GM19468 (cell line): Measurements from ENCODE around the gene RFXANK.
"Not testable (repeated sequence)": the region's sequence is repeated elsewhere in the genome, so short reads cannot be mapped to it uniquely, and the experiment has no call there.

Experiments used
- ATAC-seq: cut with Tn5 transposase; IDR thresholded peaks from one replicate; pipeline ENCODE4 v1.9.1; 2021; ENCODE audit warnings: mild to moderate bottlenecking, moderate library complexity, moderate number of reproducible peaks; ENCODE audit not compliant: unreplicated experiment; ENCODE audit errors: extremely low read depth

RFXANK gene

GRCh38 chr19:19169236-19170052 is 22.6 kb upstream of the RFXANK start:
- ATAC-seq: no peak

DNA sequence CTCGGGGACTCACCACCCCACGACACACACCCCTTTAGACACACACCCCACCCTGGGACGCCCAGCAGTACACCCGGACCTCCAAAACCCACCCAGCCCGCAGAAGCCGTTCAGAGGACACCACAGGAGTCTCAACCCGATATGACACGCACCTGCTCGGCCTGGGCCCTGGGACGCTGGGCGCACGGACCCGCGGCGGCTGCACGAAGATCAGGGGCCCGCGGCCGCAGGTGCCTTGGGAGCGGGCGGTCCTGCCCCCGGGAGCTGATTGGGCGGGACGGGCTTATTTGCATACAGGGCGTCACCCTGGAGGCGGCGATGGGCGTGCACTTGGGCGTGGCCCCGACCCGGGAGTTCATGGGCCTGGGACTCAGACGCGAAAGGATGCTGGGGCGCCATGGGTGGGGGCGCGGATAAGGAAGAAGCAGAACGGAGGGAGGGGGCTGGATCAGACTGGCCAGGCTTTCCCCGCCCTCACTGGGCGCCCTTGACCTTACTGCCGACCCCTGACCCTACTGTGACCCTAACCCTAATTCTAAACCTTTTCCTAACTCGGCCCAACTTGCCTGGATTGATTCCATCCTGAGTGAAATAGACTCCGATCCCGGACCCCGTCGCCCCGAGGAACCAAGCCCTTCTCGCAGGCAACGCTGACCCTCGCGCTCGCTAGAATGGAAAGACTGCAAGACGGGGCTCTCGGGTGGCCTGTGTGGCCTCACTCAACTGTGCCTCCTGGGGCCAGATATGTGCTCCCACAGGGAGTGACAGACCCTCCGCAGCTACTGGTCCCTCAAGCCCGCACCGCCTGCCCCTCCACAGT is 21.8 kb upstream of the RFXANK start, which contains the start of gene MEF2B:
Gene MEF2B, minus strand, starts transcription at position 211 of the 820 bp plus-strand sequence. CDS start 19,528 bp downstream, outside the sequence.
- peak; percentile 74 for ATAC-seq

DNA sequence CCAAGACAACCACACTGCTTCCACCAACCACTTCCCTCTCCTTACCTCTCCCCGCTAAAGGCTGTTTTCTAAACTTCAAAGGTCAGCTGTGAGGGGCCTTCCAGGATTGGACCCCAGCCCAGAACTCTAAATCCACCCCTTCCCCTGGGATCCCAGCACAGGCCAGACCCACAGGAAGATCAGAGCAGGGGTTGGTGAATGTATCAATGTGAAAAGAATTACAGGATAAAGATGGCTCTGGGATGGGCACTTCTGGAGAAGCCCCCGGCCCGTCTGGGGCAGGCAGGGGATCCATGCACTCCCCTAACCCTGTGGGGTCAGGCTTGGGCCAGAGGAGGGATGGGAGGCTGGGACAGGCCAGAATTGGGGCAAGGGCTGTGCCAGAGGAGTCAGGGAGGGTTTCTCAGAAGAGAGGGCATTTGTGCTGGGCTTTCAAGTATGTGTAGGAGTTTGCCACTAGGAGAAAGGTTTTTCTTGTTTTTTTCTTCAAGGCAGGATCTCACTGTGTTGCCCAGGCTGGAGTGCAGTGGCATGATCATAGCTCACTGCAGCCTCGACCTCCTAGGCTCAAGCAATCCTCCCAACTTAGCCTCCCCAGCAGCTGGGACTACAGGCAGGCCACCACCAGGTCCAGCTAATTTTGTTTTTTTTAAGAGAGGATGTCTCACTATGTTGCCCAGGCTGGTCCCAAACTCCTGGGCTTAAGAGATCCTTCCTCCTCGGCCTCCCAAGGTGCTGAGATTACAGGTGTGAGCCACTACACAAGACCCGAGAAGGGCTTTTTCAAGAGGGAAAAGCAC is 21.0 kb upstream of the RFXANK start:
- ATAC-seq: no peak

DNA sequence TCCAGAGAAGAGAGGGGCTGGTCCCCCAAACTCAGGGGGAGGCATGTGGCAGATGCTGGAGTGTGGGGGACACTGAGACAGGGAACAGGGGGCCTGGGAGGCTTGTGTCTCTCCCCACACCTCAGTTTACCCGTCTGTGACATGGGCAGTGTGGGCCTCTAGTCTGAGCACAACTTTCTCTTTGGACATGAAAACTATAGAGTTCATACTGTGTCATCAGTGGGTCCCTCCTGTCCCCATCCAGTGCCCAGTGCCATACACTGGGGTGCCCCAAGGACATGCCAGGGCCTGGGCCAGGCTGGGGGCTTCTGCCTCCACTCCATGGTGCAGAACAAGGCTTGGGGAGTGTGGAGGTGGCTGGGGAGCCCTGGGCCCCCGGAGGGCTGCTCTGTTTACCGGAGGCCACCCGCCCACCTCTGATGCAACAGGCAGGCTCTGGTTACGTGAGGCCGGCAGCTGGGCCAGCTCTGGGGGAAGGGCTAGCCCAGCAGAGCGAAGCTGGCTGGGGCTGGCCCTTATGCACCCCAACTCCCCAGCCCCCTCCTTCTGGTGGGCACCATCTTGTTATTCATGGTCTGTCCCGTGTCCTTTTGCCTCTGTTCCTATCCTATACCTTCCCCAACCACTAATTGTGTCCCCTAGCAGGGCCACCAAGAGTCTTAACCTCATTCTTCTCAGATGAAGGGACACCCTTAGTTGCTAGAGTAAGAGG is 20.1 kb upstream of the RFXANK start:
- ATAC-seq: no peak

DNA sequence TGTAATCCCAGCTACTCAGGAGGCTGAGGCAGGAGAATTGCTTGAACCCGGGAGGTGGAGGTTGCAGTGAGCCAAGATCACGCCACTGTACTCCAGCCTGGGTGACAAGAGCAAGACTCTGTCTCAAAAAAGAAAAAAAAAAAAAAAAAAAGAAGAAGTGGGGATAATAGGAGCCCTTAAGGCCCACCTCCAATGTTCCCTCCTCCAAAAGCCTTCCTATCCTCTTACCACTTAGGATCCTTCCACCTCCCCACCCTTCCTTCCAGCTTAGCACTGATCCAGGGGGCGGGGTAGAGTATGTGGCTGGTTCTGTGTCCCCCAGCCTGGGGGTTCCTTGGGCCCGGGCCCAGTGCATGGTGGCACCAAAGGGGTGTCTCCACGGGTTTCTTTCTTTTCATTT is 18.8 kb upstream of the RFXANK start:
- not testable (repeated sequence) for ATAC-seq

GRCh38 chr19:19176950-19177349 is 15.1 kb upstream of the RFXANK start:
- ATAC-seq: no peak

- no peak for ATAC-seq
These were observed 12.3 kb upstream of the RFXANK start for GRCh38 chr19:19179548-19180441.

DNA sequence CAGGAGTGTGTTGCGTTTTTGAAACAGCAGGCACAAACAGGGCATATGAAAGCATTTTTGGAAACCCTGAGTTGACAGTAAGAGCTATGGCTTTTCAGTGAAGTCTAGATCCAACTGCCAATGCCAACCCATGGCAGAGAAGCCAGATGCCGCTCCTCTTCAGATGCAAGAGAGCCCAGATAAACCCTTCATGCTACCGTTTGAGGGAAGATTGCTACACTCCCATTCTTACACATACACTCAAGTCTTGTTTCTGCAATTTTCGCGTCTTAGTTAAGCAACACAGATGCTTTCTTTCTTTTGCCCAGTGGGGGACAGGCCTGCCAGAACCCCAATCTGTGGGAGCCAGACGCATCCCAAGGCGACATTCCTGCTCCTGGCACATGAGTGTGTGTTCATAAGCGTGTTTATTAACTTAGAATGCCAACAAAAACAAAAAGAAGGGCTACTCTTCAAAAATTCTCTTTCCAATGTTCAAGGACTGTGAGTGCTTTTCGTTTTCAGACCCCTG is 10.5 kb upstream of the RFXANK start:
- no peak for ATAC-seq

GRCh38 chr19:19185853-19186740 is 6.0 kb upstream of the RFXANK start:
- ATAC-seq: no peak

DNA sequence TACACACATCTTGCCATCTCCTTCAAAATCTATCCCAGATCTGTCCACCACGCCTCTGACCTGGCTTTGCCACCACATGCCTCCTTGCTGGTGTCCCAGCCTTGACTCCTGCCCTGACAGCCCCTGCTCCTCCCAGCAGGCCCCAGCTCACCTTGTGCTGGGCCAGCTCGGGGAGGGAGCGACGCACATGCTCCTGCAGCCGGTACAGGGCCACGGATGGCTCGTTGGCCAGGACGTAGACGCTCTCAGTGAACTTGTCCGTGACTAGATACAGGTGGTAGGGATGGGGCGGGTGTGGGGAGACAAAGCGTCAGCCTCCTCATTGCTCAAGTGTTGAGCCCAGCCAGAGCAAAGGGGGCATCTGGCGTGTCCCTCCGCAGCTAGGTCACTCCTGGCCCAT is 5.3 kb upstream of the RFXANK start:
- no peak for ATAC-seq

DNA sequence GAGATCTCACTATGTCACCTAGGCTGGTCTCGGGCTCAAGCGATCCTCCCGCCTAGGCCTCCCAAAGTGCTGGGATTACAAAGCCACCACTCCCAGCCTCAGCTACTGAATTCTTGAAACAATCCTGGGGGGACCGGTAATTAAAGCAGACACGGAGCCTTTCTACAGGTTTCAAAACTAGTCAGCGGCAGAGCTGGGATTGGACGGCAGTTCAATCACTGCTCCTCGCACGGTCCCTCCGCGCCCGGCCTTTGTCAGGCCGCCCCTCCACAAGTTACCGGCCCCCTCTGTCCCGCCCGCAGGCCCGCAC is 335 bp upstream of the RFXANK start:
- ATAC-seq: no peak

DNA sequence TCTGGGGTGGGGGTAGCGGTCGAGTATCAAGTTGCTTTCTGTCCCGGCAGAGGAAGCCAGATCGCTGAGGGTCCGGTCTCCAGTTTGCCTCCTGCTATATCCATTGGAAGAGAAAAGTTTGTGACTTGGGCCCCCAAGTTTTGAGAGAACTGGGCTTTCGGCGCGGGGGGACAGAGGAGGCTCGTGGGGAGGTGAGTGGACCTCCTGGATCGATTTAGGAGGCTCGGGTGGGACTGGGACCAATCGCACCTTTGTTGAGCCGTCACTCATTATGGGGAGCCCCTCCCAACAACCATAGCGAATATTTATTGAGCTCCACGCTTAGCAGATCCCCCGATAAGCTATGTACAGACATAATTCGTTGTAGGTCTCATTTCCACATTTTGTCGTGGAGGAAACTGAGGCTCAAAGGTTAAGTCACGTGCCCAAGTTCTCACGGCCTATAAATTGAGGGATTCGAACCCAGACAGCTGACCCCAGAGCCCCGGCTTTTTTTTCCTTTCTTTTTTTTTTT is 909 bp downstream of the RFXANK start:
- ATAC-seq: no peak

- ATAC-seq: no peak
These were observed 1.9 kb downstream of the RFXANK start for GRCh38 chr19:19193926-19194325.

- ATAC-seq: no peak
These were observed 9.9 kb downstream of the RFXANK start for GRCh38 chr19:19201697-19202630.

DNA sequence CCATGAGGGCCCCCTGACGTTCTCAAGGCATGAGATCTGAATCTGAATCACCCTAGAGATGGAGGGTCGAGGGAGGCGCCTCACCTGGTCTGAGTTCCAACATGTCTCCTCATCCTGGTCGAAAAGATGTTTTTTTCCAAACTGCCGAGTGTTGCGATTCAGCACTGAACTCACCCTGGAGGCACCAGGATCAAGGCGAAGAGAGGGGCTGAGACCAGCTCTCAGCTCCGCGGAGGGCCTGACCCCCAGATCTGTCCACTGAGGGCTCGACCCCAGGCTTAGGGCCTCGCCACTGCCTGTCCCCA is 10.6 kb downstream of the RFXANK start:
- ATAC-seq: no peak

- peak; percentile 46 for ATAC-seq
These were observed 11.2 kb downstream of the RFXANK start, which contains the start of gene NR2C2AP for GRCh38 chr19:19203012-19203856. TSS of gene NR2C2AP (minus strand) at chr19:19203414. CDS start at chr19:19203060, 354 bp downstream.
